Fibroblast of skin of back (primary cell): Measurements from ENCODE around the gene PRSS53.
A peak's percentile ranks its signal among the peaks of the same experiment; 100 is the strongest.

Experiments used
- DNase-seq: peaks from one replicate; pipeline ENCODE4 v3.0.0-alpha.2; 2013

The PRSS53 gene

GRCh38 chr16:31077592-31078396 lies 10.9 kb downstream of the PRSS53 start:
- DNase-seq, result no peak

- no peak for DNase-seq
Observed at GRCh38 chr16:31077024-31077423, 11.7 kb downstream of the PRSS53 start.

- DNase-seq, result no peak
Observed at GRCh38 chr16:31076319-31076718, 12.4 kb downstream of the PRSS53 start.

- DNase-seq, result no peak
Observed at GRCh38 chr16:31074814-31075183, 13.9 kb downstream of the PRSS53 start.

GRCh38 chr16:31073970-31074813 lies 14.6 kb downstream of the PRSS53 start, which contains the start of the genes ZNF646 and ZNF668:
ZNF646 (plus strand) TSS chr16:31074422; CDS start chr16:31076325, 1,903 bp downstream.
ZNF668 (minus strand) TSS chr16:31074240; CDS start chr16:31064459, 9,781 bp downstream.
- peak; percentile 100 for DNase-seq

- DNase-seq, result peak; percentile 93
Observed at GRCh38 chr16:31073142-31073969, 15.4 kb downstream of the PRSS53 start.

- DNase-seq, result peak; percentile 56
Observed at GRCh38 chr16:31072540-31073141, 16.1 kb downstream of the PRSS53 start.

GRCh38 chr16:31071861-31072260 lies 16.9 kb downstream of the PRSS53 start:
- peak; percentile 70 for DNase-seq

- DNase-seq, result no peak
Observed at GRCh38 chr16:31067342-31067741, 21.4 kb downstream of the PRSS53 start.

GRCh38 chr16:31064882-31065461 lies 23.8 kb downstream of the PRSS53 start:
- peak; percentile 98 for DNase-seq

- DNase-seq, result no peak
Observed at GRCh38 chr16:31063843-31064611, 24.7 kb downstream of the PRSS53 start.

GRCh38 chr16:31063495-31063842 lies 25.3 kb downstream of the PRSS53 start:
- no peak for DNase-seq

GRCh38 chr16:31061813-31062440 lies 26.8 kb downstream of the PRSS53 start:
- no peak for DNase-seq

GRCh38 chr16:31061126-31061812 lies 27.5 kb downstream of the PRSS53 start:
- DNase-seq, result no peak

- no peak for DNase-seq
Observed at GRCh38 chr16:31055613-31056012, 33.1 kb downstream of the PRSS53 start.

- peak; percentile 95 for DNase-seq
Observed at GRCh38 chr16:31052114-31052513, 36.6 kb downstream of the PRSS53 start.

GRCh38 chr16:31050280-31051030 lies 38.3 kb downstream of the PRSS53 start:
- no peak for DNase-seq

GRCh38 chr16:31043898-31044481 lies 44.8 kb downstream of the PRSS53 start:
- DNase-seq, result no peak

GRCh38 chr16:31043352-31043751 lies 45.4 kb downstream of the PRSS53 start:
- DNase-seq, result no peak
